Left kidney (tissue), 8 donors: ENCODE measurements around the gene TFAP2A. TPM values are rescaled to one million over a fixed set of nuclear protein-coding genes. Genes with fewer than 3 reads are reported as not detected.

Experiments used
- DNase-seq: peaks from one replicate; pipeline ENCODE4 v3.0.0-alpha.2; 2013
- long read RNA-seq, 8 donors: transcript quantifications; one replicate each; lab custom pipeline, GENCODE V29; 2026
- polyA plus RNA-seq: library from polyadenylated mRNA; unstranded; fragments of 120-200 nt; gene quantifications from one replicate; pipeline ENCODE4 v1.2.1, GENCODE V29; 2013; ENCODE audit not compliant: insufficient read length

TFAP2A gene
- polyA plus RNA-seq, result 33.6 TPM
- long read RNA-seq, donor 1, partial matches to known transcripts, result 6 of 13 reads
- long read RNA-seq, donor 1, other reads (novel, unspliced or antisense), result 0 of 13 reads
- long read RNA-seq, donor 2, partial matches to known transcripts, result 0 of 3 reads
- long read RNA-seq, donor 2, other reads (novel, unspliced or antisense), result 0 of 3 reads
- long read RNA-seq, donor 3, partial matches to known transcripts, result 0 of 4 reads
- long read RNA-seq, donor 3, other reads (novel, unspliced or antisense), result 0 of 4 reads
- long read RNA-seq, donor 4, result 0 reads
- long read RNA-seq, donor 5, partial matches to known transcripts, result 5 of 16 reads
- long read RNA-seq, donor 5, other reads (novel, unspliced or antisense), result 0 of 16 reads
- long read RNA-seq, donor 6, partial matches to known transcripts, result 10 of 17 reads
- long read RNA-seq, donor 6, other reads (novel, unspliced or antisense), result 0 of 17 reads
- long read RNA-seq, donor 7, transcript TFAP2A-203 (7 exons, 3,331 nt), result major isoform, 5 of 20 reads
- long read RNA-seq, donor 7, partial matches to known transcripts, result 10 of 20 reads
- long read RNA-seq, donor 7, other reads (novel, unspliced or antisense), result 0 of 20 reads
- long read RNA-seq, donor 8, partial matches to known transcripts, result 0 of 3 reads
- long read RNA-seq, donor 8, other reads (novel, unspliced or antisense), result 0 of 3 reads

GRCh38 chr6:10414756-10415616, at the start of gene TFAP2A:
Gene TFAP2A (minus strand): TSS chr6:10415074. CDS start chr6:10414991, 83 bp downstream.
- DNase-seq, result peak; percentile 53

DNA sequence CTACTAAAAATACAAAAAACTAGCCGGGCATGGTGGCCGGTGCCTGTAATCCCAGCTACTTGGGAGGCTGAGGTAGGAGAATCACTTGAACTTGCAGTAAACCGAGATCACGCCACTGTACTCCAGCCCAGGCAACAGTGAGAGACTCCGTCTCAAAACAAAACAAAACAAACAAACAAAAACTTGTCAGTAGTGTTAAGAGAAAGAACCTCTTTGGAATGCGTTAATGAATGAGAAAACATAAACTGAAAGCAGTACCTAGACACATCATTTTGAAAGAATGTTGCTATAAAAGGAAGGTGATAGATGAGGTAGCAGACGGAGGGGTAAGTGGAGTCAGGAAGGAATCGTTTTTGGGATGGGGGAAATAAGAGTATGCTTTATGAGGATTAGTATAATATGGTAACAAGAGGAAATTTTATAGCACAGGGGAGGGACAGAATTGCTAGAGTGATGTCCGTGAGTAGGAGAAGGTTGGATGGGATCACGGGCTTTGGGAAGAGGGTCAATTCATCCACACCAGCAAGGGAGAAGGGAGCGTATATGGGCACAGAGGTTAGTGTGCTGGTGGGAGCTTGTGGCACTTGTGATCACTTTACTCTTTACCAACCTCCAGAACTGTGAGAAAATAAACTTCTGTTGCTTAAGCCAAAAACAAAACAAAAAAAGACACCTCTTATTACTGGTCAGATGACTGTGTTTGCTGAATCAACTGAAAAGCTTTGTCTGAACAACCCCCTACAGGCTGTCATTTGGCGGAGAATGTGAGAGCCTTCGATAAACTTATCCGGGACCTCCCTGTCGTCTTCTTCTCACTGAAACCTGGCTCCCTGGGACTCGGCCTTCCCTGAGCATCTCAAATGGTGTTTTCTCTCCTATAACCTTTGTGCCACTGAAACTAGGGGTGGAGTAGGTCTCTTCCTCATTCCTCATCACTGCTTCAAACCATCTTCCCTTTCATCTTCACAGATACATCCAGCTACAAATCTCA, 48.9 kb upstream of the TFAP2A start:
- no peak for DNase-seq

- DNase-seq, result no peak
Measured at GRCh38 chr6:10463040-10463439, 48.2 kb upstream of the TFAP2A start.

DNA sequence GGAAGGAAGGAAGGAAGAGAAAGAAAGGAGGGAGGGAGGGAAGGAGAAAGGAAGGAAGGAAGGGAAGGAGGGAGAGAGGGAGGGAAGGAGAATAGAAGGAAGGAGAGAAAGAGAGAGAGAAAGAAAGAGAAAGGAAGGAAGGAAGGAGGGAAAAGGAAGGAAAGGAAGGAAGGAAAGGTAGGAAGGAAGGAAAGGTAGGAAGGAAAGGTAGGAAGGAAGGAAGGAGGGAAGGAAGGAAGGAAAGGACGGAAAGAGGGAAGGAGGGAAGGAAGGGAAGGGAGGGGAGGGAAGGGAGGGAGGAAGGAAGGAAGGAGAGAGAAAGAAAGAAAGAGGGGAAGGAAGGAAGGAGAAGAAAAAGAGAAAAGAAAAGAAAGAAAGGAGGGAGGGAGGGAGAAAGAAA, 47.0 kb upstream of the TFAP2A start:
- DNase-seq, result no peak

DNA sequence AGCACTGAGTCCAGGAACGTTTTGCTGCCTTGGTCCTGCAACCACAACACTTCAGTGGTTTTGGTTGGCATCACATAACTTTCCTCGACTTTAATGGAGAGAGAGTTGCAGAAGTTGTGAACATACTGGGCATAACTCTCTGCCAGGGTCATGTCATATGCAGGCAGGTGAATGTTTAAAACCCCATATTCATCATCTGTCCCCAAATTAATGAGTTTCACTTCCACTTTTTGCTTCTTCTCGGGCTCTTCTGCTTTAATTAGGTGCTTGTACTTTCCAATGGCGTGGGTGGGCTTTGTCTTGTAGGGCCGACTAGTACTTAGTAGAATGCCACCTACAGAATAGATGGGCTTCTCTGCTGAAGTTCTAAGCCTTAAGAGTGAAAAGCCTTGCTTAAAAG, 45.2 kb upstream of the TFAP2A start:
- DNase-seq, result no peak

DNA sequence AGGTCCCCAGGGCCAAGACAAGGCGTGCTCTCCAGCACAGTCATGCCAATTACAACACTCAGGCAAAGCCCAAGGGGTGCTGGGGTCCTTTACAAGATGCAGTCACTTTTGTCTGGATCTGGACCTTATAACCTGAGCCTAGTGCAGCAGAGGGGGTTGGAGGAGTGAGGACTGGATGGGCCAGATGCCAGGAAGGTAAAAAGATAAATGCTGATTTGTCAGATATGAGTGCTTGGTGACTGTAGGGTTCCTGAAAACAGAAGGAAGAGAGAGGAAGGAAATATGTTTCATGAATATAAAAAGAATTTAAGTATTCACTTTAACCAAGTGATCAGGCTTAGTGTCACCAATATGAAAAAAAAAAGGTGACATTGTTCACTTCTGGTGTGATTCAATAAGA, 43.4 kb upstream of the TFAP2A start:
- no peak for DNase-seq

DNA sequence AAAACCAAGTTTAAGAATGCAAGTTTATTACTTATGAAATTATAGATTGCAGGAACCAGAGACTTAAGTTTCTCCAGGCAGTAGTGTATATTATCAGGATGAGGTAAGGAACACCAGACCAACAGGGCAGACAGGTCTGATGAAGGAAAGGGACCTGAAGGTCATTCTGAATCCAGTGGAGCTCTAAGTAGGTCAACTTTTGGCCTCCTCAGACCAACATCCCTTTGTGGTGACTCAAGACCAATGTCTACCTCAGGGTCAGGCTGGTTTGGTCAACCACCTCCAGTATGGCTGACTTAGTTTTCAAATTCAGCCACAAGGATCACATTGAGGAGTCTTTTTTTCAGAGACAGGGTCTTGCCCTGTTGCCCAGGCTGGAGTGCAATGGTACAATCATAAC, 38.7 kb upstream of the TFAP2A start:
- DNase-seq, result no peak

GRCh38 chr6:10451828-10452509, 37.1 kb upstream of the TFAP2A start:
- DNase-seq, result no peak

DNA sequence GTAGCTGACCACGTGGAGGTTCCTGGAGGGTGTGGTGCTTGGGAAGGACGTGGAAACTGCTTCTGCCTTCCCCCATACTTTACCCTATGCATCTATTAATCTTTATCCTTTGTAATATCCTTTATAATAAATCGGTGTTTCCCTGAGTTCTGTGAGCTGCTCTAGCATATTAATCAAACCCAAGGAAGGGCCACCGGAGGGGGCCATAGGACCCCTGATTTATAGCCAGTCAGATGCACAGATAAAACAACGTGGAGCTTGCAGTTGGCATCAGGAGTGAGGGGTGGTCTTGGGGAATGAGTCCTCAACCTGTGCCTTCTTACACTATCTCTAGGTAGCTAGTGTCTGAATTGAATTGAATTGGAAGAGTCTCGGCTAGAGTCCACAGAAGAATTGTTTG, 36.5 kb upstream of the TFAP2A start:
- no peak for DNase-seq

GRCh38 chr6:10449751-10450150, 34.9 kb upstream of the TFAP2A start:
- no peak for DNase-seq

DNA sequence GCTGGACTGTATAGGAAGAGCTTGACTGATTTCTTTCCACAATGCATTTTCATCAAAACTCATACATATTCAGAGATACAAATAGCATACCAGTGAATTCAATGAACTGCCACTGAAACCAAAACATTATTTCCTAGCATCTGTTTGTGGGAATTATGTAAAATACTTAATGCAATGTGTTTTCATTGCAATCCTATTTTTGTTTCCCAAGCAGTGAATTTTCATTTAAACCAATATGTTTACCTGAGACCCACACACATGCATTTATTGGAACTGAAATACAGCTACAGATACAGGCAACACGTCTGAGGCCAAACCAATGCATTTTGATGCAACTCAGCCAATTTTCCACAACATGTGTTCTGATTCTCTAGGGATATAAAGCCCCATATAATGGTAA, 33.2 kb upstream of the TFAP2A start:
- no peak for DNase-seq

- DNase-seq, result no peak
Measured at GRCh38 chr6:10446548-10446947, 31.7 kb upstream of the TFAP2A start.

DNA sequence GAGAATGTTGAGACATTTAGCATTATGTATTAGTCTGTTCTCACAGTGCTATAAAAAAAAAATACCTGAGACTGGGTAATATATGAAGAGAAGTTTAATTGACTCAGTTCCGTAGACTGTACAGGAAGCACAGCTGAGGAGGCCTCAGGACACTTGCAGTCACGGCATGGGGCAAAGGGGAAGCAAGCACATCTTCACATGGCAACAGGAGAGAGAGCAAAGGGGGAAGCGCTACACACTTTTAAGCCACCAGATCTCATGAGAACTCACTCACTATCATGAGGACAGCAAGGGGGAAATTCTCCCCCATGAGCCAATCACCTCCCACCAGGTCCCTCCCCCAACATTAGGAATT, 26.8 kb upstream of the TFAP2A start:
- no peak for DNase-seq

DNA sequence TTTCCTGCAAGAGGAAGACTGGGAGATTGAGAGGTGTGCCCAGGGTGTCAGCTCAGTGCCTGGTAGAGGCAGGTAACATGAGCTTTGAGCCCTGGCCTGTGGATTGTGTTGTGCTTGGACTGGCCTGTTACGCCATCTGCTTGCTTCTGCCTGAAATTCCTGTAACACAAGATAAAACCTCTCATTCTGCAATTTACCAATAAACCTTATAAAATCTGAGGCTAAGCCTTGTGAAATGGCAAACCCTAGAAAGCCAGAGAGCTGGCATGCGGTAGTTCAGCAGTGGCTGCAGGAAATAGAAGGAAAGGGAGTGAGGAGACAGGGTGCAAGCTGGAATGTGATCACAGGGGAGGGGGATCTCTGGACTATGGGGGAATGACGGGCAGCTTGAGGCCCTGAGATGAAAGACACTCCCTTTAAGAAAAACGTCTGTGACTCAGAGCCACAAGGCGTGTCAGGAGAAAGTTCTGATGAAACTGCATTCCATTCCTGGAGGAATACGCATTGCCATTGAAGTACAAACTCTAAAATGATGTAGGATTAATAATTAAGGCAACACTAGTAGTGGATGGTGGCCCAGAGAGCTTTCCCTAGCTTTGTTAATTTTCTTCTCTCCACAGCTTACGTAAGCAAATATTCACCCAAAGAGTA, 26.3 kb upstream of the TFAP2A start:
- no peak for DNase-seq

GRCh38 chr6:10437891-10438290, 23.0 kb upstream of the TFAP2A start:
- no peak for DNase-seq

- no peak for DNase-seq
Measured at GRCh38 chr6:10434235-10434634, 19.4 kb upstream of the TFAP2A start.

DNA sequence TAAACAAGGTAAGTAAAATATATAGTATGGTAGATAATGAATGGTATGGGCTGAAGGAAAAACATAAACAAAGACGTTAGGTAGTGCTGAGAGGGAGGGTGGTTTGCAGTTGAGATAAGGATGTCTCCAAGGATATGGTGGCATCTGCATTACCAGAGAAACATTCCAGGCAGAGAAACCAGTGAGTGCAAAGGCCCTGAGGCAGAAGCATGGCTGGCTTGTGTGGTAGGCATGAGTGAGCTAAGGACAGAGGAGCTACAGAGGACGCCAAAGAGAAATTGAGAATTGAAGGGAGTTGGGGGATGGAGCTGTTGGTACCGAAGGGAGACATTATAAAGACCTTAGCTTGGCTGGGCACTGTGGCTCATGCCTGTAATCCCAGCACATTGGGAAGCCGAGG, 18.4 kb upstream of the TFAP2A start:
- DNase-seq, result no peak

GRCh38 chr6:10431423-10432164, 16.7 kb upstream of the TFAP2A start:
- DNase-seq, result no peak

DNA sequence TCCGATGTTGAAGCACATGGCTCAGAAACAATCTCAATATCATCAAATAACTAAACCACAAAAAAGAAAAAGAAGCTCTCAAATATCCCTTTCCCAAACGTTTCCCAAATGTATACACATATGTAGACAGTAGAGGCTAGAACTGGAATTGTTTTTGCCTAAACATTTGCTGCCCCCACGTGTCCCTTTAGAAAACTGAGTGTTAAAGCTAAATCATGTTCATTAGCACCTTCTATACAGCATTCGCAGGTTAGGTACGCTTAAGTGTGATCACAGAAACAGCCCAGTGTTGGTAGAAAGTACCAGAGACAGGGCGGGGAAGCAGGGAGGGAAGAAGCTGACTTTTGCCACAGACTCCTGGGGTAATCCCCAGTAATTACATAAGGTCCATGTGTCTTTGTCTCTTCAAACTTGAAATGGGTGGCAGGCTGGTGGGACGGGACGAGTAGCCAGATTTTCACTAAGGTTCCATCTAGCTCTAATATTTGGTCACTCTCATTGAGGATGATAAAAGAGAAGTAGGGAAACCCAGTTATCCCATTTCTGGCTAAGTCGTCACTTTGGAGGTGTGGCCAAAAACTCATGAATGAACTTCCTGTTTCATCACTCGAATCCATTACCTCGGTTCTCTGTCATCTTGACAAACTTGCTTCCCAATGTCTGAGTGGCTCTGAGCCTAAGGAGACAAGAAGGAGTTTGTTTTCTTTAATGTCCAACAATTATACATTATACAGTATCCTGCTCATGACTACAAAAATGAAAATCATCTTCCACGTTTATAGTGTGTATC, 15.0 kb upstream of the TFAP2A start:
- DNase-seq, result no peak
